Naive thymus-derived CD4-positive, alpha-beta T cell (primary cell): ENCODE measurements around the gene MYOM1. TPM values are rescaled to one million over a fixed set of nuclear protein-coding genes. Genes with fewer than 3 reads are reported as not detected.

Experiments used
- ATAC-seq: fragments of 150-1000 bp; cut with Tn5 transposase; 2 replicates; pipeline ENCODE4 v1.10.0; 2021; ENCODE audit warnings: mild to moderate bottlenecking, moderate library complexity
- CTCF ChIA-PET: fragments of 350-600 bp; sonication (Branson Sonifier 250); formaldehyde crosslinking; loops from one replicate; lab custom pipeline; 2021; ENCODE audit warnings: antibody characterized with exemption; lab: Charles Lee
- POLR2A ChIA-PET: fragments of 350-600 bp; sonication (Branson Sonifier 250); formaldehyde crosslinking; loops from one replicate; lab custom pipeline; 2021; ENCODE audit warnings: antibody characterized with exemption, inconsistent platforms; lab: Charles Lee
- DNase-seq, 9 donors: peaks; one replicate each; pipeline versions ENCODE4 v3.0.0 to v3.0.0-alpha.2; 2020 to 2022; ENCODE audit warnings: mixed read lengths in 1 of 9
- H3K27ac ChIP-seq: one replicate; pipeline ENCODE4 v1.7.0; 2013; ENCODE audit warnings: mild to moderate bottlenecking, low read depth, low read length, moderate library complexity
- H3K27me3 ChIP-seq, 2 donors: one replicate each; pipeline ENCODE4 v1.7.0; 2013; ENCODE audit warnings: low read length in 2 of 2, mild to moderate bottlenecking in 2 of 2, moderate library complexity in 2 of 2; ENCODE audit not compliant: control insufficient read depth in 2 of 2, insufficient read depth in 2 of 2
- H3K36me3 ChIP-seq, 3 experiments: 1 replicate in 2 of 3; 2 replicates in 1 of 3; pipeline ENCODE4 v1.7.0; 2013; ENCODE audit warnings: low read length in 3 of 3, mild to moderate bottlenecking in 3 of 3, moderate library complexity in 1 of 3; ENCODE audit not compliant: insufficient read depth in 3 of 3, control insufficient read depth in 2 of 3
- H3K4me1 ChIP-seq, 2 donors: one replicate each; pipeline ENCODE4 v1.7.0; 2013; ENCODE audit warnings: low read length in 2 of 2, mild to moderate bottlenecking in 2 of 2, moderate library complexity in 1 of 2; ENCODE audit not compliant: control insufficient read depth in 2 of 2, insufficient read depth in 2 of 2
- H3K4me3 ChIP-seq: 2 replicates; pipeline ENCODE4 v1.7.0; 2013; ENCODE audit warnings: mild to moderate bottlenecking, low read length
- H3K9me3 ChIP-seq, 3 experiments: 1 replicate in 2 of 3; 2 replicates in 1 of 3; pipeline ENCODE4 v1.7.0; 2013; ENCODE audit warnings: low read length in 3 of 3; ENCODE audit not compliant: control insufficient read depth in 2 of 3
- H3K27ac Mint-ChIP-seq, 9 donors: one replicate each; pipeline ENCODE4 v1.8.0; 2020 to 2022; ENCODE audit warnings: mixed read lengths in 9 of 9, mild to moderate bottlenecking in 8 of 9, moderate library complexity in 5 of 9, inconsistent platforms in 2 of 9
- H3K27me3 Mint-ChIP-seq, 5 donors: one replicate each; pipeline ENCODE4 v1.8.0; 2021 to 2022; ENCODE audit warnings: mixed read lengths in 5 of 5, mild to moderate bottlenecking in 1 of 5
- H3K36me3 Mint-ChIP-seq, 5 donors: one replicate each; pipeline ENCODE4 v1.8.0; 2020 to 2022; ENCODE audit warnings: mixed read lengths in 5 of 5, mild to moderate bottlenecking in 3 of 5, inconsistent platforms in 1 of 5
- H3K4me1 Mint-ChIP-seq, 7 donors: one replicate each; pipeline ENCODE4 v1.8.0; 2020 to 2022; ENCODE audit warnings: mixed read lengths in 7 of 7, mild to moderate bottlenecking in 3 of 7, inconsistent platforms in 1 of 7
- H3K4me3 Mint-ChIP-seq, 10 donors: one replicate each; pipeline ENCODE4 v1.8.0; 2020 to 2022; ENCODE audit warnings: mild to moderate bottlenecking in 10 of 10, mixed read lengths in 10 of 10, moderate library complexity in 6 of 10, inconsistent platforms in 2 of 10
- H3K9me3 Mint-ChIP-seq, 11 donors: one replicate each; pipeline ENCODE4 v1.8.0; 2020 to 2022; ENCODE audit warnings: mixed read lengths in 11 of 11, mild to moderate bottlenecking in 4 of 11, inconsistent platforms in 1 of 11, moderate library complexity in 1 of 11
- intact Hi-C, 2 donors: fragments of 100-400 bp; cut with micrococcal nuclease; formaldehyde crosslinking; loops; one replicate each; pipeline ENCODE4 v1.15.1; 2023
- polyA plus RNA-seq, 2 donors: library from polyadenylated mRNA; unstranded; fragments of 300-500 nt; fragmentation: Illumina TruSeq; gene quantifications; one replicate each; pipeline ENCODE4 v1.2.3, GENCODE V29; 2021
- total RNA-seq, 6 experiments: library from RNA in 5 of 6; stranded (reverse) in 5 of 6; gene quantifications; 1 replicate in 5 of 6; 2 replicates in 1 of 6; pipeline ENCODE4 v1.2.3 and lab custom pipeline; 2021 to 2026

MYOM1 gene
- total and polyA plus RNA-seq, 7 experiments from 2014 or later, result 0.83 to 6.7 (median 1.9) TPM

DNA sequence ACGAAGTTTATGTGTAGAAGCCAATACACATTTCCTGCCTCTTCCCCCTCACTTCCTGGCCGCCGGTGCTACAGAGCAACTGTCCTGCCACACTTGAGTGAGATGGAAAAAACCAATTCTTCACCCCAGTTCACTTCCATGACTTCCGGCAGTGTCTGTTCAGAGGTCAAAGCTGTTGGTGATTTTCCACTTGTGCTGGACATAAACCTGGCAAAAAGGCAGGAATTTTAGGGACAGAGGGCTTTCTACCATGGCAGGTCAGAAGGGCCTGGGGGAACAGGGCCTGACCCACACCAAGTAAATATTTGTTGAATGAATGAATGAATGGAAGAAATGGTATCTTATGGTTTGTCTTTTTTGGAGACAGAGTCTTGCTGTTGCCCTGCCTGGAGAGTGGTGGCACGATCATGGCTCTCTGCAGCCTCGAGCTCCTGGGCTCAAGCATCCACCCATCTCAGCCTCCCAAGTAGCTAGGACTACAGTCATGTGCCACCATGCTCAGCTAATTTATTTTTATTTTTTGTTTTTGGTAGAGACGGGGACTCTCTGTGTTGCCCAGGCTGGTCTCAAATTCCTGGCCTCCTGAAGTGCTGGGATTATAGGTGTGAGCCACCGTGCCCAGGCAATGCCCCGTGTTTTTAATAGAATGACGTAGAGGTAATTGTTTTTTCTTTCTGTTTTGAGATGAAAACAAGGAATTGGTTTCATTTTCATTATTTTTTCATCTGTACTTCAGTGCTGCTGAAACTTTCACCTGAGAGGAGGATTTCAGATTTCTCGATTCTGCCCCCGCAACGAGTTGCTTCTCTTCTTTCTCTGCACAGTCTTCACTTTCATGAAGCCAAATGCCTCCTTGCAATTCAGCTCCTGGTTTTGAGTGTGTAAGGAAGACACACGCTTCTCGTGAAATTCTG lies 158.8 kb downstream of the MYOM1 start:
- H3K9me3 Mint-ChIP-seq, result no peaks in the 10 kb centered on the region

GRCh38 chr18:3059272-3059671 lies 160.5 kb downstream of the MYOM1 start:
- POLR2A ChIA-PET, result interaction anchor here (0.8 to 8.2 kb wide), 15 partner anchors 12 to 202 kb away, joined by 3 to 176 read pairs (median 11); partner anchors contain the start of genes LPIN2, MYL12A and MYL12B
- H3K9me3 Mint-ChIP-seq, result peaks cover 0 to 2% (median 0%) of the 10 kb centered on the region in 11 donors
- H3K4me1 ChIP-seq, result peaks cover 70 to 74% of the 10 kb centered on the region in 2 donors

More for the DNA sequence above, 158.8 kb downstream of the MYOM1 start:
- ChIA-PET POLR2A (interaction anchor here (0.6 to 8.2 kb wide), 32 partner anchors 9 to 424 kb away, joined by 3 to 176 read pairs (median 8); partner anchors contain the start of genes LPIN2, MYL12A, MYL12B and SMCHD1), CTCF (interaction anchor here (1.0 to 10.1 kb wide), 15 partner anchors 12 to 186 kb away, joined by 3 to 226 read pairs (median 7); partner anchors contain the start of gene MYL12A)
- H3K27me3 ChIP-seq, result no peaks in the 10 kb centered on the region
- peak overlapping the region; percentile 56 to 83 (median 80) for H3K4me3 Mint-ChIP-seq
- intact Hi-C loops, result loop anchor here (1.0 to 5.0 kb wide), 9 partner anchors 36 to 531 kb away; partner anchors contain the start of genes LPIN2 (in 2 of the 2), MYL12A (in 1 of the 2) and MYL12B (in 1 of the 2)
- no peaks in the 10 kb centered on the region for H3K9me3 ChIP-seq
- no peaks in the 10 kb centered on the region for H3K27me3 Mint-ChIP-seq
- H3K36me3 Mint-ChIP-seq, result peaks cover 0 to 11% (median 0%) of the 10 kb centered on the region in 5 donors
- H3K27ac Mint-ChIP-seq, result peak overlapping the region; percentile 91 to 99 (median 96)
- peaks cover 46 to 76% (median 71%) of the 10 kb centered on the region in 7 donors for H3K4me1 Mint-ChIP-seq
- H3K4me3 ChIP-seq, result peak overlapping the region; percentile 55
- DNase-seq, result peak; percentile 18 to 83 (median 69)
- peak; percentile 66 for ATAC-seq
- H3K36me3 ChIP-seq, result no peaks in the 10 kb centered on the region
- H3K4me1 ChIP-seq, result peaks cover 70 to 74% of the 10 kb centered on the region in 2 donors
- peak overlapping the region; percentile 96 for H3K27ac ChIP-seq

GRCh38 chr18:3058328-3059191 lies 161.2 kb downstream of the MYOM1 start:
- H3K27ac ChIP-seq, result peak overlapping the region; percentile 96
- Mint-ChIP-seq H3K36me3 (peaks cover 0 to 16% (median 6%) of the 10 kb centered on the region in 5 donors), H3K27me3 (no peaks in the 10 kb centered on the region), H3K9me3 (peaks cover 0 to 5% (median 0%) of the 10 kb centered on the region in 11 donors), H3K4me3 (peak overlapping the region in 9 of 10 donors; percentile 1 to 75 (median 38)), H3K4me1 (peaks cover 46 to 82% (median 76%) of the 10 kb centered on the region in 7 donors), H3K27ac (peak overlapping the region; percentile 91 to 97 (median 94))
- DNase-seq (peak in 5 of 9 donors; percentile 15 to 47 (median 30)), ATAC-seq (peak; percentile 49)
- no peaks in the 10 kb centered on the region for H3K27me3 ChIP-seq
- ChIA-PET POLR2A (interaction anchor here (0.6 to 8.2 kb wide), 12 partner anchors 11 to 187 kb away, joined by 3 to 176 read pairs (median 6); partner anchors contain the start of gene LPIN2), CTCF (interaction anchor here (0.8 to 10.1 kb wide), 3 partner anchors 56 to 187 kb away, joined by 3 to 226 read pairs (median 3); no protein-coding TSS in a partner anchor)
- H3K9me3 ChIP-seq, result no peaks in the 10 kb centered on the region
- H3K36me3 ChIP-seq, result no peaks in the 10 kb centered on the region
- H3K4me3 ChIP-seq, result peak overlapping the region; percentile 1
- intact Hi-C loops, result loop anchor here in 1 of 2 donors (1.0 kb wide), 1 partner anchor 21 kb away; no protein-coding TSS in a partner anchor
- peaks cover 70 to 73% of the 10 kb centered on the region in 2 donors for H3K4me1 ChIP-seq

More at GRCh38 chr18:3059272-3059671, 160.5 kb downstream of the MYOM1 start:
- H3K27ac ChIP-seq, result peak overlapping the region; percentile 96
- Mint-ChIP-seq H3K4me3 (peak overlapping the region in 6 of 10 donors; percentile 22 to 75 (median 49)), H3K4me1 (peaks cover 44 to 79% (median 73%) of the 10 kb centered on the region in 7 donors), H3K36me3 (peaks cover 0 to 13% (median 3%) of the 10 kb centered on the region in 5 donors), H3K27ac (peak overlapping the region; percentile 91 to 97 (median 94)), H3K27me3 (no peaks in the 10 kb centered on the region)
- peak; percentile 37 for ATAC-seq
- intact Hi-C loops, result loop anchor here in 1 of 2 donors (1.0 kb wide), 1 partner anchor 22 kb away; no protein-coding TSS in a partner anchor
- CTCF ChIA-PET, result interaction anchor here (1.4 to 10.1 kb wide), 2 partner anchors 63 to 187 kb away, joined by 3 to 226 read pairs; no protein-coding TSS in a partner anchor
- peak overlapping the region; percentile 1 for H3K4me3 ChIP-seq
- no peaks in the 10 kb centered on the region for H3K27me3 ChIP-seq
- no peaks in the 10 kb centered on the region for H3K36me3 ChIP-seq
- H3K9me3 ChIP-seq, result no peaks in the 10 kb centered on the region
- DNase-seq, result peak in 6 of 9 donors; percentile 45 to 72 (median 62)

GRCh38 chr18:3057526-3057925 lies 162.2 kb downstream of the MYOM1 start:
- ATAC-seq, result no peak
- Histone ChIP-seq H3K27me3 (no peaks in the 10 kb centered on the region), H3K4me1 (peaks cover 61 to 63% of the 10 kb centered on the region in 2 donors), H3K4me3 (no peak overlapping the region), H3K27ac (peak overlapping the region; percentile 96), H3K9me3 (no peaks in the 10 kb centered on the region), H3K36me3 (no peaks in the 10 kb centered on the region)
- intact Hi-C loops, result no loop called here
- peaks cover 0 to 11% (median 0%) of the 10 kb centered on the region in 11 donors for H3K9me3 Mint-ChIP-seq
- peak overlapping the region in 2 of 10 donors; percentile 19 to 22 for H3K4me3 Mint-ChIP-seq
- H3K27ac Mint-ChIP-seq, result peak overlapping the region; percentile 66 to 97 (median 94)
- CTCF ChIA-PET, result interaction anchor here (10.1 kb wide), 1 partner anchor 62 kb away, joined by 226 read pairs; no protein-coding TSS in a partner anchor
- POLR2A ChIA-PET, result interaction anchor here (0.6 to 1.9 kb wide), 7 partner anchors 18 to 390 kb away, joined by 3 to 5 read pairs (median 3); partner anchors contain the start of gene LPIN2
- peaks cover 46 to 81% (median 74%) of the 10 kb centered on the region in 7 donors for H3K4me1 Mint-ChIP-seq
- H3K36me3 Mint-ChIP-seq, result peaks cover 0 to 23% (median 13%) of the 10 kb centered on the region in 5 donors
- no peak for DNase-seq
- H3K27me3 Mint-ChIP-seq, result no peaks in the 10 kb centered on the region

- H3K36me3 Mint-ChIP-seq, result peaks cover 0 to 26% (median 13%) of the 10 kb centered on the region in 5 donors
- no peak for DNase-seq
- H3K4me3 Mint-ChIP-seq, result peak overlapping the region in 4 of 10 donors; percentile 7 to 48 (median 20)
- peaks cover 0 to 16% (median 0%) of the 10 kb centered on the region in 11 donors for H3K9me3 Mint-ChIP-seq
- intact Hi-C loops, result no loop called here
- no peaks in the 10 kb centered on the region for H3K9me3 ChIP-seq
- no peaks in the 10 kb centered on the region for H3K27me3 ChIP-seq
- peaks cover 46 to 81% (median 74%) of the 10 kb centered on the region in 7 donors for H3K4me1 Mint-ChIP-seq
- ChIA-PET CTCF (interaction anchor here (0.7 to 1.2 kb wide), 2 partner anchors 63 to 74 kb away, joined by 3 to 8 read pairs; no protein-coding TSS in a partner anchor), POLR2A (interaction anchor here (0.6 to 2.1 kb wide), 9 partner anchors 15 to 393 kb away, joined by 3 to 12 read pairs (median 4); partner anchors contain the start of genes LPIN2 and MYL12A)
- no peak for ATAC-seq
- H3K27ac Mint-ChIP-seq, result peak overlapping the region in 8 of 9 donors; percentile 49 to 97 (median 95)
- H3K27ac ChIP-seq, result no peak overlapping the region
- peaks cover 49 to 63% of the 10 kb centered on the region in 2 donors for H3K4me1 ChIP-seq
- H3K27me3 Mint-ChIP-seq, result no peaks in the 10 kb centered on the region
- no peak overlapping the region for H3K4me3 ChIP-seq
- H3K36me3 ChIP-seq, result no peaks in the 10 kb centered on the region
Measured at GRCh38 chr18:3056311-3056710, 163.5 kb downstream of the MYOM1 start.
